GM06990 (cell line): ENCODE data around the gene GRIK4.
A peak's percentile ranks its signal among the peaks of the same experiment; 100 is the strongest.

Experiments
- DNase-seq: peaks from one replicate; pipeline ENCODE4 v3.0.0-alpha.2; 2011; ENCODE audit not compliant: insufficient read length; ENCODE audit errors: extremely low read depth
- H3K27me3 ChIP-seq: replicated peaks from 2 replicates; pipeline ENCODE4 v1.6.0; 2011; ENCODE audit warnings: low read length; ENCODE audit not compliant: control insufficient read depth, insufficient read depth
- H3K36me3 ChIP-seq: 2 replicates; pipeline ENCODE4 v1.5.1; 2011; ENCODE audit warnings: low read length; ENCODE audit not compliant: control insufficient read depth, insufficient read depth
- H3K4me3 ChIP-seq: replicated peaks from 2 replicates; pipeline ENCODE4 v1.5.1; 2011; ENCODE audit warnings: low read depth, mild to moderate bottlenecking, control low read depth, low read length
- TF ChIP-seq, protein P1 (sequence below): IDR thresholded peaks from 2 replicates; pipeline ENCODE4 v1.5.1; 2011; ENCODE audit warnings: low read length, control low read depth, mild to moderate bottlenecking, inconsistent platforms; ENCODE audit not compliant: insufficient read depth, poor library complexity, severe bottlenecking

Gene GRIK4

DNA sequence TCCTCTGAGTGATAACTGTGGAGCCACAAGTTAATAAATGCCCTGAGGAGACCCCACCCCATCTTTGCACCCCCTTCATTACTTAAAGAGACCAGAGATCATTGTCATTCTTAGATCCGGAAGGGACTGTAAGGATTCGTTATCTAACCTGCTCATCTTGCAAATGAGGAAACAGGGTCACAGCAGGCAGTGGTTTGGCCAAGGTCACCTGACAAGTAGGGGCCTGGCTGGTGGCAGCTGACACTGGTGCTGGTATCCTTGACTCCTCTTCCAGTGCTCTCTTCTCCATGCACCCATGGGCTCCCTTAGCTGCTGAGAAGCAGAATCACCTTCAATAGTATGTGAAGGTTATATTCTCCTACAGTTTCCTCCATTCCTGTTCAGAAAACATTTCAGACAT lies 151.6 kb downstream of the GRIK4 start:
- no peak overlapping the region for H3K4me3 ChIP-seq
- no peak for DNase-seq
- no peaks in the 10 kb centered on the region for H3K36me3 ChIP-seq
- TF ChIP-seq, protein P1, sequence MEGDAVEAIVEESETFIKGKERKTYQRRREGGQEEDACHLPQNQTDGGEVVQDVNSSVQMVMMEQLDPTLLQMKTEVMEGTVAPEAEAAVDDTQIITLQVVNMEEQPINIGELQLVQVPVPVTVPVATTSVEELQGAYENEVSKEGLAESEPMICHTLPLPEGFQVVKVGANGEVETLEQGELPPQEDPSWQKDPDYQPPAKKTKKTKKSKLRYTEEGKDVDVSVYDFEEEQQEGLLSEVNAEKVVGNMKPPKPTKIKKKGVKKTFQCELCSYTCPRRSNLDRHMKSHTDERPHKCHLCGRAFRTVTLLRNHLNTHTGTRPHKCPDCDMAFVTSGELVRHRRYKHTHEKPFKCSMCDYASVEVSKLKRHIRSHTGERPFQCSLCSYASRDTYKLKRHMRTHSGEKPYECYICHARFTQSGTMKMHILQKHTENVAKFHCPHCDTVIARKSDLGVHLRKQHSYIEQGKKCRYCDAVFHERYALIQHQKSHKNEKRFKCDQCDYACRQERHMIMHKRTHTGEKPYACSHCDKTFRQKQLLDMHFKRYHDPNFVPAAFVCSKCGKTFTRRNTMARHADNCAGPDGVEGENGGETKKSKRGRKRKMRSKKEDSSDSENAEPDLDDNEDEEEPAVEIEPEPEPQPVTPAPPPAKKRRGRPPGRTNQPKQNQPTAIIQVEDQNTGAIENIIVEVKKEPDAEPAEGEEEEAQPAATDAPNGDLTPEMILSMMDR, result no peak
- no peaks in the 10 kb centered on the region; the same call in 1 of the 2 replicates for H3K27me3 ChIP-seq

DNA sequence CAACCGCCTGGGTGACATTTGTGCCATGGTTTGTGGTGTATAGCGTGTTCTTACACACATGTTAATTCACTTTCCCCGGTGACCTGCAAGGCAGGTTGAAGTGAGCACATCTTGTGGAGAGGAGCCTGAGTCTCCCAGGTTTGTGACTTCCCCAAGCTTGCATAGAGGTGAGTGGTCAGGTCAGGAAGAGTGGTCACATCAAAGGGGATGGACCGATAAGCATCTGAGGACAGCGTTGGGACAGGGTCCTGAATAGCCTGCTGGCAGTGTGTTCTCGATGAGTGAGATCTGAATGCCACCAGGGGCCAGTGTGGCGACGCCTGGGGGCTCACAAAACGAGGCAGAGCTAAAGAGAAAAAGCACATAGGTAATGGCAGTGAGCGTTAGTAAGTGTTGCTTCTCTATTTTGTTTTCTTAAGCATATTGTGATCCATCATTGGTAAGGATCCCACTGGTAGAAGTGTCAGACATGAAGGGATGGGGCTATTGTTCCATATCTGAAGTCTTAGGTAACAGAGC lies 154.6 kb downstream of the GRIK4 start:
- Histone ChIP-seq H3K36me3 (no peaks in the 10 kb centered on the region), H3K4me3 (no peak overlapping the region), H3K27me3 (no peaks in the 10 kb centered on the region; the same call in 1 of the 2 replicates)
- no peak for DNase-seq
- TF ChIP-seq, protein P1, result peak; percentile 54

DNA sequence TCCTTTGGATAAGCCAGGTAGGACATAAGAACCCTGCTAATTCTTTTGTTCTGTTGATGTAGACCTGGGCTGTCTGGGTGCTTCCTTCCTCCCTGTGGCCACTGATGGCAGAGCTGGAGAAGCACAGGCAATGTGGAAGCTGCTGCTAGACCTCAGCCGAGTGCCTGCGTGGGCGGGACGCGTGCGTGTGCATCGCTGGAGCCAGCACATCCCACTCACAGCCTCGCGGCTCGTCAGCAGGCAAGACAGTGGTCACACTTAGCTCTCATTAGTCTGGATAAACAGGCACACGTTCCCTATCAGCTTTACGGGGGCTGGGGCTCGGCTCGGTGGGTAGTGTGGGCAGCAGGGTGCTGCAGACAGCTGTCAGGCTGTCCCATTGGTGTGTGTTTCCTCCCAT lies 155.7 kb downstream of the GRIK4 start:
- Histone ChIP-seq H3K36me3 (no peaks in the 10 kb centered on the region), H3K27me3 (no peaks in the 10 kb centered on the region; the same call in 1 of the 2 replicates), H3K4me3 (no peak overlapping the region)
- no peak for DNase-seq
- TF ChIP-seq, protein P1, result no peak

DNA sequence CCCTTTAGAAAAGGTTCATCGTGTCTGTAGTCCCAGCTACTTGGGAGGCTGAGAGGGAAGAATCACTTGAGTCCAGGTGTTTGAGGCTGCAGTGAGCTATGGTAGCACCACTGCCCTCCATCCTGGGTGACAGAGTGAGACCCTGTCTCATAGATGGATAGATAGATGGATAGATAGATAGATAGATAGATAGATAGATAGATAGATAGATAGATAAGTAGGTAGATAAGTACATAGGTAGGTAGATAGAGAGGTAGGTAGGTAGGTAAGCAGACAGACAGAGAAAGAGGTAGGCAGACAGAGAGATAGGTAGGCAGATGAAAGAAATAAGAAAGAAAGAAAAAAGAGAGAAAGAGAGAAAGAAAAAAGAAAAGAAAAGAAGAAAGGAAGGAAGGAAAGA lies 156.4 kb downstream of the GRIK4 start:
- Histone ChIP-seq H3K27me3 (no peaks in the 10 kb centered on the region; the same call in 1 of the 2 replicates), H3K36me3 (no peaks in the 10 kb centered on the region), H3K4me3 (no peak overlapping the region)
- DNase-seq, result no peak
- TF ChIP-seq, protein P1, result no peak

DNA sequence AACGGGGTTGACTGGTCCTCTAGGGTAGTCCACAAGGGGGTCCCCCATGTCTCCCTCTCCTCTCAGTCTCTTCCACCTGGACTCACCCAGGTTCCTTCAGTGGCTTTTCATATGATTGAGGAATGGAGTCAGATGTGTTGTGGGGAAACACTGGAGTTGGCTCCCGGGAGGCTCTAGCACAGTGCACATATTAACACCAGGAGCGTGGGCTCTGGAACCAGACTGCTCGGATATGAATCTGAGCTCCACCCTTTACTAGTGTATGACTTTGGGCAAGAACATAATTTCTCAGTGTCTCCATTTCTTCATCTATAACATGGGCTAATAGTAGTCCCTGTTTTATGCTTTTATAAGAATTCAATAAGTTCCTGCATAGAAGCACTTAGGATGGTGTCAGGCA lies 157.0 kb downstream of the GRIK4 start:
- DNase-seq, result no peak
- TF ChIP-seq, protein P1, result no peak
- no peaks in the 10 kb centered on the region for H3K36me3 ChIP-seq
- H3K4me3 ChIP-seq, result no peak overlapping the region
- no peaks in the 10 kb centered on the region; the same call in 1 of the 2 replicates for H3K27me3 ChIP-seq

DNA sequence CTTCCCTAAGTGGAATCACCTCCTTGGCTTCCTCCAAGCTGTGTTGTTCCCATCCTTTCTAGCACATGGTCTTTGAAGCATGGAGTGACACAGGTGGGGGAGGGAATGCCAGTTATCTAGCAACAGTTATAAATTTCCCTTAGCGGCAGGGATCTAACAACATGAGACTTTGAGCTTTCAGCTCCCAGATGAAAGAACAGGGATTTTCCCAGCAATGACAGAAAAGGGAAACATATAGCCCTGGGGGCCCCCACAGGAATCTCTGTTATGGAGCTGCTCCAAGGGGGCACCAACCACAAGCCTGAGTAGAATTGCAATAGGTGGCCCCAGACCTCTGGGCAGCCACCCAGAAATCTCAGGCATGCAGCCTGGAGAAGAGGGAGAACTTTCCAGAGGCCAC lies 163.0 kb downstream of the GRIK4 start:
- no peaks in the 10 kb centered on the region for H3K36me3 ChIP-seq
- no peak for DNase-seq
- no peak overlapping the region for H3K4me3 ChIP-seq
- TF ChIP-seq, protein P1, result no peak
- no peaks in the 10 kb centered on the region for H3K27me3 ChIP-seq
